Thymus (tissue), 11 donors: ENCODE results near the gene CEP95. TPM values are rescaled to one million over a fixed set of nuclear protein-coding genes. Genes with fewer than 3 reads are reported as not detected.
"Not testable (repeated sequence)": the region's sequence is repeated elsewhere in the genome, so short reads cannot be mapped to it uniquely, and the experiment has no call there.

Experiments used
- DNase-seq, 9 donors: peaks; one replicate each; pipeline ENCODE4 v3.0.0-alpha.2; 2013; ENCODE audit warnings: low spot score in 9 of 9, low read depth in 6 of 9, missing footprints in 1 of 9
- H3K27ac ChIP-seq, 2 donors: one replicate each; pipeline ENCODE4 v1.5.1; 2013; ENCODE audit warnings: control low read depth in 1 of 2, low read depth in 1 of 2, low read length in 1 of 2, mild to moderate bottlenecking in 1 of 2, moderate library complexity in 1 of 2
- H3K27me3 ChIP-seq, 2 donors: one replicate each; pipeline ENCODE4 v1.5.1; 2013; ENCODE audit warnings: low read length in 1 of 2; ENCODE audit not compliant: control insufficient read depth in 2 of 2, insufficient read depth in 1 of 2
- H3K36me3 ChIP-seq, 2 donors: one replicate each; pipeline ENCODE4 v1.5.1; 2013; ENCODE audit warnings: low read length in 1 of 2, mild to moderate bottlenecking in 1 of 2, moderate library complexity in 1 of 2; ENCODE audit not compliant: control insufficient read depth in 2 of 2, insufficient read depth in 2 of 2
- H3K4me1 ChIP-seq, 2 donors: one replicate each; pipeline ENCODE4 v1.5.1; 2013; ENCODE audit warnings: low read length in 2 of 2; ENCODE audit not compliant: control insufficient read depth in 2 of 2, insufficient read depth in 2 of 2
- H3K4me3 ChIP-seq, 2 donors: one replicate each; pipeline ENCODE4 v1.5.1; 2013; ENCODE audit warnings: low read length in 2 of 2, control low read depth in 1 of 2, mild to moderate bottlenecking in 1 of 2
- H3K9me3 ChIP-seq, 2 donors: one replicate each; pipeline ENCODE4 v1.5.1; 2013; ENCODE audit warnings: low read length in 1 of 2, mild to moderate bottlenecking in 1 of 2; ENCODE audit not compliant: control insufficient read depth in 2 of 2, insufficient read depth in 1 of 2
- WGBS: extraction: QIAGEN DNeasy Blood & Tissue Kit; methylation state at CpG from one replicate; pipeline ENCODE4 v1.1.7; 2013; 5-methylcytosine and 5-hydroxymethylcytosine counted together
- polyA plus RNA-seq: library from polyadenylated mRNA; stranded (reverse); fragments of 200-250 nt; gene quantifications from one replicate; pipeline ENCODE4 v1.2.3, GENCODE V29; 2013
- total RNA-seq: library from RNA; stranded (reverse); fragments of 120-200 nt; gene quantifications from one replicate; pipeline ENCODE4 v1.2.4, GENCODE V29; 2013
- donor health status: healthy.

Gene CEP95
- total and polyA plus RNA-seq, 2 donors: 43.4 to 126 TPM

- H3K36me3 ChIP-seq: no peaks in the 10 kb centered on the region
- 92% methylated on average over 9 of the region's 9 CpGs for WGBS
- no peaks in the 10 kb centered on the region for H3K27me3 ChIP-seq
- DNase-seq: no peak
- no peaks in the 10 kb centered on the region for H3K9me3 ChIP-seq
- no peaks in the 10 kb centered on the region for H3K4me1 ChIP-seq
- H3K4me3 ChIP-seq: no peak overlapping the region
- no peak overlapping the region for H3K27ac ChIP-seq
Measured at GRCh38 chr17:64466019-64466735, 40.6 kb upstream of the CEP95 start.

GRCh38 chr17:64466834-64467233 is 39.9 kb upstream of the CEP95 start:
- not testable (repeated sequence) for DNase-seq, H3K27ac ChIP-seq, H3K27me3 ChIP-seq, H3K36me3 ChIP-seq, H3K9me3 ChIP-seq, H3K4me3 ChIP-seq, H3K4me1 ChIP-seq
- WGBS: 92% methylated on average over 1 of the region's 1 CpG

GRCh38 chr17:64470625-64471024 is 36.2 kb upstream of the CEP95 start:
- no peaks in the 10 kb centered on the region for H3K36me3 ChIP-seq
- WGBS: 95% methylated on average over 4 of the region's 4 CpGs

GRCh38 chr17:64471440-64471839 is 35.3 kb upstream of the CEP95 start:
- Histone ChIP-seq H3K4me3 (no peak overlapping the region), H3K9me3 (no peaks in the 10 kb centered on the region), H3K4me1 (no peaks in the 10 kb centered on the region), H3K27ac (no peak overlapping the region), H3K27me3 (no peaks in the 10 kb centered on the region), H3K36me3 (peaks cover 0 to 4% of the 10 kb centered on the region in 2 donors)
- DNase-seq: no peak
- WGBS: 99% methylated on average over 3 of the region's 3 CpGs

More at GRCh38 chr17:64470625-64471024, 36.2 kb upstream of the CEP95 start:
- H3K9me3 ChIP-seq: no peaks in the 10 kb centered on the region
- no peaks in the 10 kb centered on the region for H3K27me3 ChIP-seq
- no peak overlapping the region for H3K4me3 ChIP-seq
- no peak overlapping the region for H3K27ac ChIP-seq
- no peaks in the 10 kb centered on the region for H3K4me1 ChIP-seq
- DNase-seq: no peak

- no peak for DNase-seq
- no peak overlapping the region for H3K27ac ChIP-seq
- H3K4me3 ChIP-seq: no peak overlapping the region
- peaks cover 0 to 12% of the 10 kb centered on the region in 2 donors for H3K36me3 ChIP-seq
- no peaks in the 10 kb centered on the region for H3K4me1 ChIP-seq
- H3K27me3 ChIP-seq: no peaks in the 10 kb centered on the region
- over 99% methylated on average over 2 of the region's 2 CpGs for WGBS
- H3K9me3 ChIP-seq: no peaks in the 10 kb centered on the region
Measured at GRCh38 chr17:64472564-64472963, 34.2 kb upstream of the CEP95 start.

GRCh38 chr17:64477849-64478248 is 28.9 kb upstream of the CEP95 start:
- no peak overlapping the region for H3K4me3 ChIP-seq
- no peaks in the 10 kb centered on the region for H3K4me1 ChIP-seq
- no peaks in the 10 kb centered on the region for H3K9me3 ChIP-seq
- no peak overlapping the region for H3K27ac ChIP-seq
- WGBS: 88% methylated on average over 1 of the region's 1 CpG
- peaks cover 12 to 40% of the 10 kb centered on the region in 2 donors for H3K36me3 ChIP-seq
- no peak for DNase-seq
- H3K27me3 ChIP-seq: no peaks in the 10 kb centered on the region

GRCh38 chr17:64480951-64481350 is 25.8 kb upstream of the CEP95 start:
- DNase-seq: no peak
- Histone ChIP-seq H3K36me3 (peaks cover 23 to 70% of the 10 kb centered on the region in 2 donors), H3K27me3 (no peaks in the 10 kb centered on the region), H3K9me3 (no peaks in the 10 kb centered on the region), H3K4me1 (no peaks in the 10 kb centered on the region), H3K27ac (no peak overlapping the region), H3K4me3 (no peak overlapping the region)
- WGBS: 100% methylated on average over 1 of the region's 1 CpG

- no peak overlapping the region for H3K4me3 ChIP-seq
- no peaks in the 10 kb centered on the region for H3K9me3 ChIP-seq
- no peaks in the 10 kb centered on the region for H3K4me1 ChIP-seq
- no peak overlapping the region for H3K27ac ChIP-seq
- H3K36me3 ChIP-seq: peaks cover 32 to 79% of the 10 kb centered on the region in 2 donors
- 72% methylated on average over 3 of the region's 3 CpGs for WGBS
- no peak for DNase-seq
- no peaks in the 10 kb centered on the region for H3K27me3 ChIP-seq
Measured at GRCh38 chr17:64484380-64484779, 22.4 kb upstream of the CEP95 start.

- over 99% methylated on average over 2 of the region's 2 CpGs for WGBS
- DNase-seq: no peak
- Histone ChIP-seq H3K4me3 (no peak overlapping the region), H3K27ac (no peak overlapping the region), H3K27me3 (no peaks in the 10 kb centered on the region), H3K4me1 (no peaks in the 10 kb centered on the region), H3K36me3 (peaks cover 34 to 90% of the 10 kb centered on the region in 2 donors), H3K9me3 (no peaks in the 10 kb centered on the region)
Measured at GRCh38 chr17:64488301-64488700, 18.5 kb upstream of the CEP95 start.
